ENCODE data around the gene TMEM259. TPM values are rescaled to one million over a fixed set of nuclear protein-coding genes. Genes with fewer than 3 reads are reported as not detected.

Gene TMEM259
- total and polyA plus RNA-seq, 2 of the 13 experiments (the other 11 are each of a cell fraction or from before 2014, with no cell fraction given) = 64.7 to 164 TPM

- TF ChIP-seq NR2C2 (CRISPR knock-in tag; IDR thresholded peaks at IDR 0.05; ENCODE audit: borderline replicate concordance) (peak; percentile 66), SPEN (CRISPR knock-in tag; IDR thresholded peaks at IDR 0.05; ENCODE audit: low read depth) (no peak), TOE1 (CRISPR knock-in tag; IDR thresholded peaks at IDR 0.05) (no peak), GLMP (CRISPR knock-in tag; IDR thresholded peaks at IDR 0.05; ENCODE audit: borderline replicate concordance) (no peak), E2F5 (CRISPR knock-in tag; conservative IDR thresholded peaks at IDR 0.05) (no peak), HMG20A (CRISPR knock-in tag; IDR thresholded peaks at IDR 0.05; ENCODE audit: borderline replicate concordance) (no peak), NONO (IDR thresholded peaks at IDR 0.05) (no peak), NONO (CRISPR knock-in tag; conservative IDR thresholded peaks at IDR 0.05) (peak; percentile 81; the same call in 1 of the 2 replicates), ZNF761 (CRISPR knock-in tag; conservative IDR thresholded peaks at IDR 0.05) (no peak), FOXK2 (IDR thresholded peaks at IDR 0.05) (no peak), FOXJ3 (CRISPR knock-in tag; IDR thresholded peaks at IDR 0.05; ENCODE audit: borderline replicate concordance) (no peak), ZBTB21 (CRISPR knock-in tag; IDR thresholded peaks at IDR 0.05) (no peak), BHLHE40 (IDR thresholded peaks at IDR 0.05; ENCODE audit: low read length) (no peak), RBFOX2 (IDR thresholded peaks at IDR 0.05; ENCODE audit: low read depth, low read length) (0 out of 2 replicates have a peak, but pooled peaks have one; percentile 51), ZNF460 (CRISPR knock-in tag; IDR thresholded peaks at IDR 0.05; ENCODE audit: borderline replicate concordance) (no peak), ZNF484 (CRISPR knock-in tag; IDR thresholded peaks at IDR 0.05; ENCODE audit: borderline replicate concordance, low read depth) (no peak), ZC3H13 (CRISPR knock-in tag; IDR thresholded peaks at IDR 0.05) (no peak), NAIF1 (CRISPR knock-in tag; IDR thresholded peaks at IDR 0.05; ENCODE audit: borderline replicate concordance) (no peak), PPARG (CRISPR knock-in tag; conservative IDR thresholded peaks at IDR 0.05) (peak; percentile 96), YEATS4 (CRISPR knock-in tag; IDR thresholded peaks at IDR 0.05; ENCODE audit: borderline replicate concordance) (peak; percentile 25; the same call in 1 of the 2 replicates)
- TF ChIP-seq, protein P1, sequence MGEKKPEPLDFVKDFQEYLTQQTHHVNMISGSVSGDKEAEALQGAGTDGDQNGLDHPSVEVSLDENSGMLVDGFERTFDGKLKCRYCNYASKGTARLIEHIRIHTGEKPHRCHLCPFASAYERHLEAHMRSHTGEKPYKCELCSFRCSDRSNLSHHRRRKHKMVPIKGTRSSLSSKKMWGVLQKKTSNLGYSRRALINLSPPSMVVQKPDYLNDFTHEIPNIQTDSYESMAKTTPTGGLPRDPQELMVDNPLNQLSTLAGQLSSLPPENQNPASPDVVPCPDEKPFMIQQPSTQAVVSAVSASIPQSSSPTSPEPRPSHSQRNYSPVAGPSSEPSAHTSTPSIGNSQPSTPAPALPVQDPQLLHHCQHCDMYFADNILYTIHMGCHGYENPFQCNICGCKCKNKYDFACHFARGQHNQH (CRISPR knock-in tag; IDR thresholded peaks at IDR 0.05) = 0 out of 2 replicates have a peak, but pooled peaks have one; percentile 30
- TF ChIP-seq, protein P2, sequence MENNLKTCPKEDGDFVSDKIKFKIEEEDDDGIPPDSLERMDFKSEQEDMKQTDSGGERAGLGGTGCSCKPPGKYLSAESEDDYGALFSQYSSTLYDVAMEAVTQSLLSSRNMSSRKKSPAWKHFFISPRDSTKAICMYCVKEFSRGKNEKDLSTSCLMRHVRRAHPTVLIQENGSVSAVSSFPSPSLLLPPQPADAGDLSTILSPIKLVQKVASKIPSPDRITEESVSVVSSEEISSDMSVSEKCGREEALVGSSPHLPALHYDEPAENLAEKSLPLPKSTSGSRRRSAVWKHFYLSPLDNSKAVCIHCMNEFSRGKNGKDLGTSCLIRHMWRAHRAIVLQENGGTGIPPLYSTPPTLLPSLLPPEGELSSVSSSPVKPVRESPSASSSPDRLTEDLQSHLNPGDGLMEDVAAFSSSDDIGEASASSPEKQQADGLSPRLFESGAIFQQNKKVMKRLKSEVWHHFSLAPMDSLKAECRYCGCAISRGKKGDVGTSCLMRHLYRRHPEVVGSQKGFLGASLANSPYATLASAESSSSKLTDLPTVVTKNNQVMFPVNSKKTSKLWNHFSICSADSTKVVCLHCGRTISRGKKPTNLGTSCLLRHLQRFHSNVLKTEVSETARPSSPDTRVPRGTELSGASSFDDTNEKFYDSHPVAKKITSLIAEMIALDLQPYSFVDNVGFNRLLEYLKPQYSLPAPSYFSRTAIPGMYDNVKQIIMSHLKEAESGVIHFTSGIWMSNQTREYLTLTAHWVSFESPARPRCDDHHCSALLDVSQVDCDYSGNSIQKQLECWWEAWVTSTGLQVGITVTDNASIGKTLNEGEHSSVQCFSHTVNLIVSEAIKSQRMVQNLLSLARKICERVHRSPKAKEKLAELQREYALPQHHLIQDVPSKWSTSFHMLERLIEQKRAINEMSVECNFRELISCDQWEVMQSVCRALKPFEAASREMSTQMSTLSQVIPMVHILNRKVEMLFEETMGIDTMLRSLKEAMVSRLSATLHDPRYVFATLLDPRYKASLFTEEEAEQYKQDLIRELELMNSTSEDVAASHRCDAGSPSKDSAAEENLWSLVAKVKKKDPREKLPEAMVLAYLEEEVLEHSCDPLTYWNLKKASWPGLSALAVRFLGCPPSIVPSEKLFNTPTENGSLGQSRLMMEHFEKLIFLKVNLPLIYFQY (CRISPR knock-in tag; IDR thresholded peaks at IDR 0.05; ENCODE audit: borderline replicate concordance) = peak; percentile 59; the same call in 1 of the 2 replicates
- TF ChIP-seq, protein P3, sequence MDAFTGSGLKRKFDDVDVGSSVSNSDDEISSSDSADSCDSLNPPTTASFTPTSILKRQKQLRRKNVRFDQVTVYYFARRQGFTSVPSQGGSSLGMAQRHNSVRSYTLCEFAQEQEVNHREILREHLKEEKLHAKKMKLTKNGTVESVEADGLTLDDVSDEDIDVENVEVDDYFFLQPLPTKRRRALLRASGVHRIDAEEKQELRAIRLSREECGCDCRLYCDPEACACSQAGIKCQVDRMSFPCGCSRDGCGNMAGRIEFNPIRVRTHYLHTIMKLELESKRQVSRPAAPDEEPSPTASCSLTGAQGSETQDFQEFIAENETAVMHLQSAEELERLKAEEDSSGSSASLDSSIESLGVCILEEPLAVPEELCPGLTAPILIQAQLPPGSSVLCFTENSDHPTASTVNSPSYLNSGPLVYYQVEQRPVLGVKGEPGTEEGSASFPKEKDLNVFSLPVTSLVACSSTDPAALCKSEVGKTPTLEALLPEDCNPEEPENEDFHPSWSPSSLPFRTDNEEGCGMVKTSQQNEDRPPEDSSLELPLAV (CRISPR knock-in tag; conservative IDR thresholded peaks at IDR 0.05; ENCODE audit: low read depth) = no peak
Observed at GRCh38 chr19:993361-993830, 27.5 kb downstream of the TMEM259 start (continued).

Measured in HepG2 (cell line).